Activated CD8-positive, alpha-beta T cell treated with anti-CD3 and anti-CD28 coated beads for 36 hours (primary cell): ENCODE results near the gene S1PR5. TPM values are rescaled to one million over a fixed set of nuclear protein-coding genes. Genes with fewer than 3 reads are reported as not detected.

Experiments used
- ATAC-seq: fragments of 200-7000 bp; cut with Tn5 transposase; one replicate; pipeline ENCODE4 v1.10.0; 2021; ENCODE audit warnings: mild to moderate bottlenecking, moderate library complexity
- CTCF ChIA-PET: fragments of 350-600 bp; sonication (Branson Sonifier 250); formaldehyde crosslinking; loops from one replicate; lab custom pipeline; 2021; ENCODE audit warnings: antibody characterized with exemption; lab: Charles Lee
- POLR2A ChIA-PET: fragments of 350-600 bp; sonication (Branson Sonifier 250); formaldehyde crosslinking; loops from one replicate; lab custom pipeline; 2021; ENCODE audit warnings: antibody characterized with exemption; lab: Charles Lee
- DNase-seq: peaks from one replicate; pipeline ENCODE4 v3.0.0-alpha.2; 2020
- H3K27ac Mint-ChIP-seq: one replicate; pipeline ENCODE4 v1.8.0; 2021; ENCODE audit warnings: mild to moderate bottlenecking, mixed read lengths
- H3K27me3 Mint-ChIP-seq: one replicate; pipeline ENCODE4 v1.8.0; 2021; ENCODE audit warnings: mixed read lengths
- H3K36me3 Mint-ChIP-seq: one replicate; pipeline ENCODE4 v1.8.0; 2021; ENCODE audit warnings: low read depth, mixed read lengths
- H3K4me1 Mint-ChIP-seq: one replicate; pipeline ENCODE4 v1.8.0; 2021; ENCODE audit warnings: low read depth, mixed read lengths
- H3K4me3 Mint-ChIP-seq: one replicate; pipeline ENCODE4 v1.8.0; 2021; ENCODE audit warnings: mild to moderate bottlenecking, moderate library complexity, mixed read lengths
- H3K9me3 Mint-ChIP-seq: one replicate; pipeline ENCODE4 v1.8.0; 2021; ENCODE audit warnings: mixed read lengths
- CTCF ChIP-seq: fragments of 200-600 bp; IDR thresholded peaks from one replicate; pipeline ENCODE4 v1.8.0; 2022; ENCODE audit warnings: antibody characterized with exemption, mild to moderate bottlenecking
- intact Hi-C: fragments of 100-400 bp; cut with micrococcal nuclease; formaldehyde crosslinking; loops from one replicate; pipeline ENCODE4 v1.10.0; 2022
- total RNA-seq, 2 experiments: library from RNA; stranded (reverse); gene quantifications; one replicate each; pipeline ENCODE4 v1.2.3, GENCODE V29; 2021

The S1PR5 gene
- total RNA-seq, 2 experiments from 2014 or later: 0.81 to 1.1 TPM

DNA sequence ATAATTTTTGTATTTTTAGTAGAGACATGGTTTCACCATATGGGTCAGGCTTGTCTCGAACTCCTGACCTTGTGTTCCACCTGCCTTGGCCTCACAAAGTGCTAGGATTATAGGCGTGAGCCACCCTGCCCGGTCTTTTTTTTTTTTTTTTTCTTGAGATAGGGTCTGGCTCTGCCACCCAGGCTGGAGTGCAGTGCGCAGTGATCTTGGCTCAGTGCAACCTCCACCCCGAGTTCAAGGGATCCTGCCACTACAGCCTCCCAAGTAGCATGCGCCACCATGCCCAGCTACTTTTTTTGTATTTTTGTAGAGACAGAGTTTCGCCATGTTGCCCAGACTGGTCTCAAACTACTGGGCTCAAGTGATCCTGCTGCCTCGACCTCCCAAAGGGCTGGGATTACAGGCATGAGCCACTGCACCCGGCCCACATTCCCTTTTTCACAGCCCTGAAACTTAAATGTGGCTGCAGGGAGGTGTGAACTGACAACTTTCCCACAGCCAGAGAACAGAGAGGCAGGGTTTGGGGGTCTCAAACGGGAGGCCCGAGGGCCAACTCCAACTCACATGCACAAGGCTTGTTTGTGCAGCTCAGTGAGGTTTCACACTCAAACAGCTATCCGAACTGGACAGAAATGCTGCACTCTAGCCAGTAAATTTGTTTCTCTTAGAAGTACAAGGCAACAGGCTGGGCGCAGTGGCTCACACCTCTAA lies 4.4 kb upstream of the S1PR5 start:
- intact Hi-C loops: no loop called here
- H3K36me3 Mint-ChIP-seq: no peaks in the 10 kb centered on the region
- H3K4me3 Mint-ChIP-seq: no peak overlapping the region
- H3K4me1 Mint-ChIP-seq: peaks cover 19% of the 10 kb centered on the region
- no peak for ATAC-seq
- no peak for TF ChIP-seq CTCF
- H3K27me3 Mint-ChIP-seq: peaks cover 24% of the 10 kb centered on the region
- DNase-seq: no peak
- CTCF ChIA-PET: no interaction called here
- POLR2A ChIA-PET: interaction anchor here (1.5 kb wide), 1 partner anchor 46 kb away, joined by 4 read pairs; no protein-coding TSS in a partner anchor
- H3K27ac Mint-ChIP-seq: no peak overlapping the region
- H3K9me3 Mint-ChIP-seq: no peaks in the 10 kb centered on the region

DNA sequence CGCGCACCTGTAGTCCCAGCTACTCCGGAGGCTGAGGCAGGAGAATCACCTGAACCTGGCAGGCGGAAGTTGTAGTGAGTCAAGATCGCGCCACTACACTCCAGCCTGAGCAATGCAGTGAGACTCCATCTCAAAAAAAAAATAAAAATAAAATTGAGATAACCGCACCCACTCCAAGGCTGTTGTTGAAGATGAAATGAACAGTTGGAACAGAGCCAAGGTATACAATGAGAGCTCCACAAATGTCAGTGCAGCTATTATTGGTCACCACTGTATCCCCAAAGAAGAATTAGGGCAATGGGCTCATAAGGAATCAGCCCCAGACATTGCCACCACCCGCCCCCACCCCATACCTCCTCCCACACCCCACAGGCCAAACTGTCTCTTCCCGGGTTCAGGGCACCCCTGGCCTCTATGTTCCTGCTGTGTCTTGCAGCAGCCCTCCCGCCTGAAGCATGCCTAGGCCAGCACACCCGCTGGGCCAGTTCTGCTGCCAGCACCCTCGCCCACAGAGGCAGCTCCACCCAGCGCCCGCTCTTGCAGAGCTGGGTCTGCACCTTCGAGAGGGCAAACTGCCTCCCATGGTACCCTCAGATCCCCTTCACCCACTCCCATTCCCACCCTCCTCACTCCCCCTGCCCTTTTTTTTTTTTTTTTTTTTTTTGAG lies 3.5 kb upstream of the S1PR5 start:
- intact Hi-C loops: no loop called here
- no peaks in the 10 kb centered on the region for H3K9me3 Mint-ChIP-seq
- CTCF ChIA-PET: interaction anchor here (1.0 to 1.2 kb wide), 2 partner anchors 10 to 81 kb away, joined by 3 to 4 read pairs; no protein-coding TSS in a partner anchor

DNA sequence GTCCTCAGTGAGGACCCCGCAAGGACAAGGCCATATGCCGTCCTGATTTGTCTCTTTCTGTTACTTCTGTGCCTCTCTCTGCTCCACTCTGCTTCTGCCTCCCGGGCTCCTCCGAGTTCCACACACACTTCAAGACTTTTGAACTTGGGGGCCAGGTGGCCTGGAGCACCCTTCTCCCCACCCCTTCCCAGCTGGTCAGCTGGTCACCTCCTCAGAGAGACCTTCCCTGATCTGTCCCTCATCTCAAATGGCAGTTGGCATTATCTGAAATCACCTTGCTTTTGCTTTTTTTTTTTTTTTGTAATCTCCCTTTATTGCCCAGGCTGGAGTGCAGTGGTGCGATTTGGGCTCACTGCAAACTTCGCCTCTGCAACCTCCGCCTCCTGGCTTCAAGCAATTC lies 2.2 kb upstream of the S1PR5 start:
- ChIA-PET CTCF (interaction anchor here (0.9 to 1.2 kb wide), 3 partner anchors 36 to 339 kb away, joined by 3 read pairs; no protein-coding TSS in a partner anchor), POLR2A (interaction anchor here (1.8 kb wide), 1 partner anchor 34 kb away, joined by 6 read pairs; no protein-coding TSS in a partner anchor)
- Mint-ChIP-seq H3K36me3 (no peaks in the 10 kb centered on the region), H3K4me1 (peaks cover 19% of the 10 kb centered on the region), H3K27me3 (peaks cover 43% of the 10 kb centered on the region), H3K4me3 (no peak overlapping the region), H3K27ac (no peak overlapping the region), H3K9me3 (no peaks in the 10 kb centered on the region)
- ATAC-seq: no peak
- DNase-seq: no peak
- intact Hi-C loops: no loop called here
- no peak for TF ChIP-seq CTCF

More for the DNA sequence above, 3.5 kb upstream of the S1PR5 start:
- Mint-ChIP-seq H3K27ac (no peak overlapping the region), H3K4me1 (peaks cover 19% of the 10 kb centered on the region), H3K4me3 (no peak overlapping the region), H3K27me3 (peaks cover 29% of the 10 kb centered on the region), H3K36me3 (no peaks in the 10 kb centered on the region)
- POLR2A ChIA-PET: interaction anchor here (1.5 kb wide), 1 partner anchor 46 kb away, joined by 4 read pairs; no protein-coding TSS in a partner anchor
- no peak for ATAC-seq
- no peak for TF ChIP-seq CTCF
- DNase-seq: no peak

- ChIA-PET POLR2A (interaction anchor here (1.8 kb wide), 1 partner anchor 34 kb away, joined by 6 read pairs; no protein-coding TSS in a partner anchor), CTCF (interaction anchor here (0.9 to 1.1 kb wide), 3 partner anchors 35 to 340 kb away, joined by 3 read pairs; no protein-coding TSS in a partner anchor)
- Mint-ChIP-seq H3K4me3 (peak overlapping the region; percentile 48), H3K4me1 (peaks cover 21% of the 10 kb centered on the region), H3K9me3 (no peaks in the 10 kb centered on the region), H3K36me3 (no peaks in the 10 kb centered on the region), H3K27me3 (peaks cover 46% of the 10 kb centered on the region), H3K27ac (peak overlapping the region; percentile 29)
- no peak for TF ChIP-seq CTCF
- DNase-seq (peak; percentile 37), ATAC-seq (peak; percentile 22)
- intact Hi-C loops: no loop called here
Measured at GRCh38 chr19:10518444-10519361, 1.5 kb upstream of the S1PR5 start.
